ENCODE results near the gene CHI3L2. TPM values are rescaled to one million over a fixed set of nuclear protein-coding genes. Genes with fewer than 3 reads are reported as not detected.

Gene CHI3L2
- total and polyA plus RNA-seq, 2 experiments from 2014 or later, result 0.68 TPM; not detected in 1

DNA sequence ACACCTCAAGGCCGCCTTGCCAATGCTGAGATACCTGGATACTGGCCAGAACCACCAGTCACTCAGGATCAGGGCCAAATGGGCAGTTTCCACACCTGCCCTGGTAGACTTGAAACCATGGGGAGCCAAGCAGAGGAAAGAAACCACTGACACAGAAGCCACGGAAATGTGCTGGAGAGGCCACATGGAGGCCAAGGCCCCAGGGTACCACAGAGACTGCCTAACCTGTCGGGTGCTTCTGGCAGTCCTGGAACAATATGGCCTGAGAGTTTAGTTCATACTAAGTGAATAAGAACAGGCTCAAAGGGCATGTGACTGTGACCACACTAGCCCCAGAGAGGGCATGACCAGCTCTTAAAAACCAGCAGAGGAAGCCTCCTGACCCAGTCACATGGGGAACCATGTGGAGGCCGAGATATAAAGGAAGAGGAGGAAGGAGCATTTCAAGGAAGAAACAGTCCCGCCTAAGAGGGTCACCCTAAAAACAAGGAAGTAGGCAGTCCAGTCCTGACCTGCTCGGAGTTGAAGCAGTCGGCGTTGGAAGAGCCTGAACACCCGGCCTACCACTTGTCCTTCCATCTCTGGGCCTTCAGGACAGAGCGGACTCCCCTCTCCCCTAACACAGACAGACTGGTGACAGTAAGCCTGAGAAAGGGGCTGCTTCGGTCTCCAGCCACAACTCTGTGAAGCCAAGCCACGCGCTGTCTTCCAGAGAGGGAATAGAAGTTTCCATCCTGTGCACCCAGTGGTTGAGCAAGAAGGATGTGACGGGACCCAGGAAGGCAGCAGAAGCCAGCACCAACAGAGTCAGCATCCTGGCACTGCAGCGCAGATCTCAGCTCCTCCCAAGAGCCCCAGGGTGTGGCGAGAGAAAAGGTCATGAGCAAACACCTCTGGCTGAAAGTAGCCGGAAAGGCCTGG is 27.4 kb upstream of the CHI3L2 start, which contains the start of gene DENND2D:
Gene DENND2D, minus strand, starts transcription at position 766 of the 921 bp plus-strand sequence. Its CDS starts 187 bp downstream, at position 579.
- Histone ChIP-seq H2AFZ (no peak within 1 kb of the TSS), H3F3A (replicated peaks; ENCODE audit: low read depth) (no peaks in the 10 kb centered on the region), H3K4me1 (ENCODE audit: insufficient read depth) (peaks cover 8% of the 10 kb centered on the region; the same call in 1 of the 2 replicates), H3K27me3 (ENCODE audit: insufficient read depth) (peaks cover 26% of the 10 kb centered on the region), H3K36me3 (ENCODE audit: insufficient read depth) (no peaks in the 10 kb centered on the region), H3K27ac (ENCODE audit: low read depth) (no peak within 1 kb of the TSS), H3K4me2 (no peak within 1 kb of the TSS), H3K4me3 (no peak within 1 kb of the TSS), H3K9me2 (ENCODE audit: insufficient read depth) (no peaks in the 10 kb centered on the region), H3K79me2 (replicated peaks; ENCODE audit: insufficient read depth) (no peaks in the 10 kb centered on the region), H4K20me1 (replicated peaks; ENCODE audit: insufficient read depth) (no peaks in the 10 kb centered on the region)
- Mint-ChIP-seq H3K27me3 (ENCODE audit: insufficient read depth, low read depth, poor library complexity) (peaks cover 23% of the 10 kb centered on the region), H3K27ac (no peak within 1 kb of the TSS), H3K4me1 (peaks cover 11% of the 10 kb centered on the region), H3K4me3 (no peak within 1 kb of the TSS), H3K36me3 (ENCODE audit: low read depth) (peaks cover 2% of the 10 kb centered on the region; the same call in 1 of the 3 replicates), H3K9me3 (no peaks in the 10 kb centered on the region; the same call in 1 of the 3 replicates)
- DNase-seq (ENCODE audit: low spot score), result no peak
- TF ChIP-seq ZNF331 (CRISPR knock-in tag; IDR thresholded peaks at IDR 0.05; ENCODE audit: low read depth) (no peak), NANOG (IDR thresholded peaks at IDR 0.05; ENCODE audit: borderline replicate concordance) (no peak), ZNF114 (CRISPR knock-in tag; IDR thresholded peaks at IDR 0.05) (no peak), EZH2 (IDR thresholded peaks at IDR 0.05; ENCODE audit: low read depth, unreplicated experiment) (no peak), POLR2AphosphoS5 (IDR thresholded peaks at IDR 0.05; ENCODE audit: low read depth) (no peak), CREB1 (CRISPR knock-in tag; IDR thresholded peaks at IDR 0.05; ENCODE audit: low read depth) (no peak), STAT1 (IDR thresholded peaks at IDR 0.05; ENCODE audit: unreplicated experiment) (no peak)
- TF ChIP-seq, protein P1, sequence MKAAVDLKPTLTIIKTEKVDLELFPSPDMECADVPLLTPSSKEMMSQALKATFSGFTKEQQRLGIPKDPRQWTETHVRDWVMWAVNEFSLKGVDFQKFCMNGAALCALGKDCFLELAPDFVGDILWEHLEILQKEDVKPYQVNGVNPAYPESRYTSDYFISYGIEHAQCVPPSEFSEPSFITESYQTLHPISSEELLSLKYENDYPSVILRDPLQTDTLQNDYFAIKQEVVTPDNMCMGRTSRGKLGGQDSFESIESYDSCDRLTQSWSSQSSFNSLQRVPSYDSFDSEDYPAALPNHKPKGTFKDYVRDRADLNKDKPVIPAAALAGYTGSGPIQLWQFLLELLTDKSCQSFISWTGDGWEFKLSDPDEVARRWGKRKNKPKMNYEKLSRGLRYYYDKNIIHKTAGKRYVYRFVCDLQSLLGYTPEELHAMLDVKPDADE (IDR thresholded peaks at IDR 0.05), result no peak
- TF ChIP-seq, protein P2, sequence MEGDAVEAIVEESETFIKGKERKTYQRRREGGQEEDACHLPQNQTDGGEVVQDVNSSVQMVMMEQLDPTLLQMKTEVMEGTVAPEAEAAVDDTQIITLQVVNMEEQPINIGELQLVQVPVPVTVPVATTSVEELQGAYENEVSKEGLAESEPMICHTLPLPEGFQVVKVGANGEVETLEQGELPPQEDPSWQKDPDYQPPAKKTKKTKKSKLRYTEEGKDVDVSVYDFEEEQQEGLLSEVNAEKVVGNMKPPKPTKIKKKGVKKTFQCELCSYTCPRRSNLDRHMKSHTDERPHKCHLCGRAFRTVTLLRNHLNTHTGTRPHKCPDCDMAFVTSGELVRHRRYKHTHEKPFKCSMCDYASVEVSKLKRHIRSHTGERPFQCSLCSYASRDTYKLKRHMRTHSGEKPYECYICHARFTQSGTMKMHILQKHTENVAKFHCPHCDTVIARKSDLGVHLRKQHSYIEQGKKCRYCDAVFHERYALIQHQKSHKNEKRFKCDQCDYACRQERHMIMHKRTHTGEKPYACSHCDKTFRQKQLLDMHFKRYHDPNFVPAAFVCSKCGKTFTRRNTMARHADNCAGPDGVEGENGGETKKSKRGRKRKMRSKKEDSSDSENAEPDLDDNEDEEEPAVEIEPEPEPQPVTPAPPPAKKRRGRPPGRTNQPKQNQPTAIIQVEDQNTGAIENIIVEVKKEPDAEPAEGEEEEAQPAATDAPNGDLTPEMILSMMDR (conservative IDR thresholded peaks at IDR 0.05; ENCODE audit: low read depth in 2 of 2), result no peak
- TF ChIP-seq, protein P3, sequence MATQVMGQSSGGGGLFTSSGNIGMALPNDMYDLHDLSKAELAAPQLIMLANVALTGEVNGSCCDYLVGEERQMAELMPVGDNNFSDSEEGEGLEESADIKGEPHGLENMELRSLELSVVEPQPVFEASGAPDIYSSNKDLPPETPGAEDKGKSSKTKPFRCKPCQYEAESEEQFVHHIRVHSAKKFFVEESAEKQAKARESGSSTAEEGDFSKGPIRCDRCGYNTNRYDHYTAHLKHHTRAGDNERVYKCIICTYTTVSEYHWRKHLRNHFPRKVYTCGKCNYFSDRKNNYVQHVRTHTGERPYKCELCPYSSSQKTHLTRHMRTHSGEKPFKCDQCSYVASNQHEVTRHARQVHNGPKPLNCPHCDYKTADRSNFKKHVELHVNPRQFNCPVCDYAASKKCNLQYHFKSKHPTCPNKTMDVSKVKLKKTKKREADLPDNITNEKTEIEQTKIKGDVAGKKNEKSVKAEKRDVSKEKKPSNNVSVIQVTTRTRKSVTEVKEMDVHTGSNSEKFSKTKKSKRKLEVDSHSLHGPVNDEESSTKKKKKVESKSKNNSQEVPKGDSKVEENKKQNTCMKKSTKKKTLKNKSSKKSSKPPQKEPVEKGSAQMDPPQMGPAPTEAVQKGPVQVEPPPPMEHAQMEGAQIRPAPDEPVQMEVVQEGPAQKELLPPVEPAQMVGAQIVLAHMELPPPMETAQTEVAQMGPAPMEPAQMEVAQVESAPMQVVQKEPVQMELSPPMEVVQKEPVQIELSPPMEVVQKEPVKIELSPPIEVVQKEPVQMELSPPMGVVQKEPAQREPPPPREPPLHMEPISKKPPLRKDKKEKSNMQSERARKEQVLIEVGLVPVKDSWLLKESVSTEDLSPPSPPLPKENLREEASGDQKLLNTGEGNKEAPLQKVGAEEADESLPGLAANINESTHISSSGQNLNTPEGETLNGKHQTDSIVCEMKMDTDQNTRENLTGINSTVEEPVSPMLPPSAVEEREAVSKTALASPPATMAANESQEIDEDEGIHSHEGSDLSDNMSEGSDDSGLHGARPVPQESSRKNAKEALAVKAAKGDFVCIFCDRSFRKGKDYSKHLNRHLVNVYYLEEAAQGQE (IDR thresholded peaks at IDR 0.05; ENCODE audit: unreplicated experiment), result no peak
- no peak for ATAC-seq

Measured in GM23338 (cell line).